ENCODE results near the gene SACM1L.
A peak's percentile ranks its signal among the peaks of the same experiment; 100 is the strongest.
"Not testable (repeated sequence)": the region's sequence is repeated elsewhere in the genome, so short reads cannot be mapped to it uniquely, and the experiment has no call there.

The SACM1L gene

DNA sequence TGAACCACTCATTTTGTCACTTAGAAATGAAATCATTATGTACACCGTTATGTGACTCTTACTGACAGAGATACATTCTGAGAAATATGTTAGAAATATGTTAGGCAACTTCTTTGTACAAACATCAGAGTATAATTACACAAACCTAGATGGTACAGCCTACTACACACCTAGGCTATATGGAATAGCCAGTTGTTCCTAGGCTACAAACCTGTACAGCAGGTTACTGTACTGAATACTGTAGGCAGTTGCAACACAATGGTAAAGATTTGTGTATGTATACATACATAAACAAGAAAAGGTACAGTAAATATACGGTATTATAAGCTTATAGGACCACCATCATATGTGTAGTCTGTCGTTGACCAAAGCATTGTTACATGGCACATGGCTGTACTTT, 3.7 kb downstream of the SACM1L start:
- H3K9me3 ChIP-seq (ENCODE audit: control insufficient read depth, insufficient read depth, low read length): no peaks in the 10 kb centered on the region
- no peak overlapping the region for H3K9ac ChIP-seq (ENCODE audit: low read depth, low read length)
- H3K36me3 ChIP-seq (ENCODE audit: insufficient read depth, low read length): peaks cover 6% of the 10 kb centered on the region; the same call in 1 of the 2 replicates
- 0 out of 2 replicates have a peak, but pooled peaks cover 10% of the 10 kb centered on the region for H3K4me1 ChIP-seq (ENCODE audit: insufficient read depth, low read length)

DNA sequence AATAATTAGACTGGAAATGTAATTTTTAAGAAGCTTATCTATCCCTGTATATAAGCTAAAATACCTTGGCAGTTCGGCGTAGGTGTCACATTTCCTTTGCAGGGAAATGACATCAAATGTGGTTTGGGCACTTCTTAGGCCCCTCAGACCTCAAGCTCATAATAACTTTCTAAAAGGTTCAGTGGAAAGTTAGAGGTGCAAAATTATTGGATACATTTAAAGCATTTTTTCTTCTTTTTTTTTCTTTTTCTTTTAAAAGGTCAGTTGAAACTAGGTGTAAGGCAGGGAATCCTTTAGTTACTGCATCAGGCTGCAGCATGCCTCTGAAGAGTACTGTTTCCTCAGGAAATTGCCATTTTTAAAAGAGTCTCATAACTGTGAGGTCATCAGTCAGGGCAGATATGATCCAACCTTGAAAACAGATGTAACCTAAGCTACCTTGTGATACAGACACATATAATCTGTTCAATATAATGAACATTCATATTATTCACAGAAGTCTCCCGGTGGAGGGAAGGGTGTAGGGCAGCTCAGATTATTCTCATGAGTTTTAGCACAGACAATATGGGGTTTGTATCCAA, 4.8 kb downstream of the SACM1L start:
- H3K9me3 ChIP-seq (ENCODE audit: control insufficient read depth, insufficient read depth, low read length): no peaks in the 10 kb centered on the region
- H3K36me3 ChIP-seq (ENCODE audit: insufficient read depth, low read length): peaks cover 6% of the 10 kb centered on the region; the same call in 1 of the 2 replicates
- 0 out of 2 replicates have a peak, but pooled peaks cover 10% of the 10 kb centered on the region for H3K4me1 ChIP-seq (ENCODE audit: insufficient read depth, low read length)
- H3K9ac ChIP-seq (ENCODE audit: low read depth, low read length): no peak overlapping the region

DNA sequence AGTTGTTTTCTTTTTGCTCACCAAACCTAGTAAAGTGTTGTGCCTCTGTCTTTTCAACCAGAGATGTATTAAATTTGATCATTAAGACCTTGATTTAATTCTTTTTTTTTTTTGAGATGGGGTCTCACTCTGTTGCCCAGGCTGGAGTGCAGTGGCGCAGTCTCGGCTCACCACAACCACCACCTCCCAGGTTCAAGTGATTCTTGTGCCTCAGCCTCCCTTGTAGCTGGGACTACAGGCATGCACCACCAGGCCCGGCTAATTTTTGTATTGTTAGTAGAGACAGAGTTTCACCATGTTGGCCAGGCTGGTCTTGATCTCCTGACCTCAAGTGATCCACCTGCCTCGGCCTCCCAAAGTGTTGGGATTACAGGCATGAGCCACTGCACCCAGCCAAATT, 6.0 kb downstream of the SACM1L start:
- H3K9me3 ChIP-seq (ENCODE audit: control insufficient read depth, insufficient read depth, low read length); H3K36me3 ChIP-seq (ENCODE audit: insufficient read depth, low read length); H3K9ac ChIP-seq (ENCODE audit: low read depth, low read length): not testable (repeated sequence)
- 0 out of 2 replicates have a peak, but pooled peaks cover 18% of the 10 kb centered on the region for H3K4me1 ChIP-seq (ENCODE audit: insufficient read depth, low read length)

DNA sequence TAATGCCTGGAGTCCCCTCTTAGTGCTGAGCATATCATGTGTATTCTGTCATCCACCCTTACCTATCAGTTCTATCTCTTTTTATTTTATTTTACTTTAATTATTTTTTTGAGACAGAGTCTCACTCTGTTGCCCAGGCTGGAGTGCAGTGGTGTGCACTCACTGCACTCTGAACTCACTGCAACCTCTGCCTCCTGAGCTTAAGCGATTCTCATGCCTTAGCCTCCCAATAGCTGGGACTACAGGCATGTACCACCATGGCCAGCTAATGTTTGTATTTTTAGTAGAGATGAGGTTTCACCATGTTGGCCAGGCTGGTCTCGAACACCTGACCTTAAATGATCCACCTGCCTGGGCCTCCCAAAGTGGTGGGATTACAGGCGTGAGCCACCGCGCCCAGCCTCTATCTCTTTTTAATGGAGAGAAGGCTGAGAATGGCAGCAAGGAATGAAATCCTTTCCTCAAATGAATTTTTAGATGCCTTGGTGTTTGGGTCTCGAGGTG, 11.4 kb downstream of the SACM1L start:
- Histone ChIP-seq H3K9ac (ENCODE audit: low read depth, low read length) (no peak overlapping the region), H3K4me1 (ENCODE audit: insufficient read depth, low read length) (peaks cover 29% of the 10 kb centered on the region; the same call in 1 of the 2 replicates), H3K9me3 (ENCODE audit: control insufficient read depth, insufficient read depth, low read length) (no peaks in the 10 kb centered on the region), H3K36me3 (ENCODE audit: insufficient read depth, low read length) (0 out of 2 replicates have a peak, but pooled peaks cover under 1% of the 10 kb centered on the region)

DNA sequence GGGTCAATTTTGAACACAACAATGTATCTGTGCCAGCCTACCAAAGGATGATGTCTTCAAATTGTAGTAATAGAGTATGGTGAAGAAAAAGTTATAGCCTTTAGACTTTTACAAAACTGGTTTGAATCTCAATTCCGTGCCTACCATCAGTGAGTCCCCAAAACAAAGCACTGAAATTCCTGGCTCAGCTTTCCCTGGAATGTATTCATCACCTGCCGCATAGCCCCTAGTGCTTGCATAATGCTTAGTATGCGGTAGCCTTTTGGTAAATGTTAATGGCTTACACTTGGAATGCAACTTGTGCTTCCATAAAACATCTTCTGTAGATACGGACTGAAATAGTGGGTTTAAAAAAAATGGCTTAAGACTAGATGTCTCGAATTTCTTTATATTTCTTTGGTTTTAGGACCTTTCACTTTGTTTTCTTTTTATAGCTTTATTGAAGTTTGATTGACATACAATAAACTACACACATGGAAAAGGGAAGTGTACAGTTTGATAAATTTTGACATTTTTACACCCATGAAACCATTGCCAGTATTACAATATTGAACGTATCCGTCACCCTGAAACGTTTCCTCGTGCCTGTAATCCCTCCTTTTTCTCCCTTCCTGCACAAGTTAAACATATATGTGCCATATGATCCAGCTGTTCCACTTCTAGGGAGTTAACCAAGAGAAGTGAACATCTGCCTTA, 12.1 kb downstream of the SACM1L start:
- H3K4me1 ChIP-seq (ENCODE audit: insufficient read depth, low read length): peaks cover 29% of the 10 kb centered on the region; the same call in 1 of the 2 replicates
- H3K9me3 ChIP-seq (ENCODE audit: control insufficient read depth, insufficient read depth, low read length): no peaks in the 10 kb centered on the region
- 0 out of 2 replicates have a peak overlapping the region, but pooled peaks have one; percentile 6 for H3K9ac ChIP-seq (ENCODE audit: low read depth, low read length)
- H3K36me3 ChIP-seq (ENCODE audit: insufficient read depth, low read length): peaks cover 4% of the 10 kb centered on the region; the same call in 1 of the 2 replicates

DNA sequence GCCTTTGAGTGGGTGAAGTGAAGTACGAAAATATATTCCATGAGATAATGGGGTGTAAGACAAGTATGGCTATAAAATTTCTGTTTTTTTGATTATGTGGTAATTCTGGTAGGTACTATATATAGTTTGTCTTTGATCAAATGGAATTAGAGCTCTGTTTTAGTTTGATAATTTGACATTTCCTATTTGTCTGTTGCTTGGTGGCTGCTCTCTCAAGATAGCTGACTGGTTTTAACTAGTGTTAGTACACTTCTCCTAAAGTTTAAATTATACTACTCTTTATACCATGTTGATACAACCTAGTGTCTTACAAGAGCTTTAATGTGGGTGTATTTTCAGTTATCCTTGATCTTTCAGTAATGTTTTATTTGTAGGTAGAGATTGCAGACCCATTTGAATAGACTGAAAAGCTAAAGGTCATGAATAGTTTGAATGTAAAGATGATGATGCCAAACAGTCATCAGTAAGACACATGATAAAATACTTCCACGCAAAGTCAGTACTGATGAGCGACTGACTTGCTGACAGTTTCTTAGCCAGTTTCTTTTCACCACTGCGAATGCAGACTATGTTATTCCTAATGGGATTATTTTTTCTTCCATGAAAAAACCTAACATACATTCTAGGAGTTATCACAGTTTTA, 15.2 kb downstream of the SACM1L start:
- Histone ChIP-seq H3K9me3 (ENCODE audit: control insufficient read depth, insufficient read depth, low read length) (no peaks in the 10 kb centered on the region), H3K9ac (ENCODE audit: low read depth, low read length) (no peak overlapping the region), H3K36me3 (ENCODE audit: insufficient read depth, low read length) (peaks cover 8% of the 10 kb centered on the region), H3K4me1 (ENCODE audit: insufficient read depth, low read length) (peaks cover 28% of the 10 kb centered on the region; the same call in 1 of the 2 replicates)

- Histone ChIP-seq H3K36me3 (ENCODE audit: insufficient read depth, low read length) (peaks cover 8% of the 10 kb centered on the region), H3K4me1 (ENCODE audit: insufficient read depth, low read length) (peaks cover 19% of the 10 kb centered on the region; the same call in 1 of the 2 replicates), H3K9me3 (ENCODE audit: control insufficient read depth, insufficient read depth, low read length) (no peaks in the 10 kb centered on the region), H3K9ac (ENCODE audit: low read depth, low read length) (no peak overlapping the region)
Observed at GRCh38 chr3:45705839-45706808, 16.9 kb downstream of the SACM1L start.

DNA sequence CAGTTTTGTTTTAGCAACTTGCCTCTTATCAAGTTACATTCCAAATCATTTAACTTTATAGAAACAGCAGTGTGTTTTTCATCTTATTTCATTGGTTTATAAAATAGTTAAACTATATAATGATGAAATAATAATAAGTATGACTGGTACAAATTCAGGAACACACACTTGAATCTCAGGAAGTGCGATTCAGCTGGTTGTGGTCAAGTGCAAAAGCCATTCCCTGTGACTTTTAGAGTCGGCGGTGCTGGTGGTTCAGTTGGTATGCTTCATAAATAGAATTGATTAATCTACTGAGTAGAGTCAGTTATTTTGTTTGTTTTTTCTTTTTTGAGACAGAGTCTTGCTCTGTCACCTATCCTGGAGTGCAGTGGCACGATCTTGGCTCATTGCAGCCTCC, 22.7 kb downstream of the SACM1L start:
- H3K9me3 ChIP-seq (ENCODE audit: control insufficient read depth, insufficient read depth, low read length): no peaks in the 10 kb centered on the region
- H3K4me1 ChIP-seq (ENCODE audit: insufficient read depth, low read length): no peaks in the 10 kb centered on the region
- H3K9ac ChIP-seq (ENCODE audit: low read depth, low read length): no peak overlapping the region
- H3K36me3 ChIP-seq (ENCODE audit: insufficient read depth, low read length): peaks cover 12% of the 10 kb centered on the region

DNA sequence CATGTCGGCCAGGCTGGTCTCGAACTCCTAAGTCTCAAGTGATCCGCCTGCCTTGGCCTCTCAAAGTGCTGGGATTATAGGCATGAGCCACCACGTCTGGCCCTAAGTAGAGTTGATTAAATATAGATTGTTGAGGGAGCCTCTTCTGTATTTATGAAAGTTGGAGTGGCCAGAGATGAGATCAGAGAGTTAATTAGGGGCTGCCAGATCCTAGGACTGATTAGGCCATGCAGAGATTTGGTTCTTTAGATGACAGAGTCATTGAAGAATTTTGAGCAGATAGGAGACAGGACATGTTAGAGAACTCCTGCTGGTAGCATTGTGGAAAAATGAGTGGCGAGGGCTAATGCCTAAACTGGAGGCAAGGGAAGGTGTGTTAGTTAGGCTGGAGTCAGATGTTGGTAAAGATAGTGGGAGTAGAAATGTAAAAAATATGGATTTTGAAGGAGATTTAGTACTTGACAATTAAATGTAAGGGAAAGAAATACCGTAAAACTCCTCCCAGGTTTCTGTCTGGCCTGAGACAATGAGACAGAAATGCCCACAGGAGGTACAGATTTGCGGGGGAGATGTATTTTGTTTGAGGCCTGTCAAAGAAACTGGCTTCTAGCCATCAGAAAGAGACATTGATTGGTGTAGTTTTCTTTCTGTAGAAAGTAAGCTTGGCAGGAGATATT, 23.4 kb downstream of the SACM1L start:
- Histone ChIP-seq H3K36me3 (ENCODE audit: insufficient read depth, low read length) (peaks cover 9% of the 10 kb centered on the region), H3K9ac (ENCODE audit: low read depth, low read length) (no peak overlapping the region), H3K9me3 (ENCODE audit: control insufficient read depth, insufficient read depth, low read length) (no peaks in the 10 kb centered on the region), H3K4me1 (ENCODE audit: insufficient read depth, low read length) (no peaks in the 10 kb centered on the region)

DNA sequence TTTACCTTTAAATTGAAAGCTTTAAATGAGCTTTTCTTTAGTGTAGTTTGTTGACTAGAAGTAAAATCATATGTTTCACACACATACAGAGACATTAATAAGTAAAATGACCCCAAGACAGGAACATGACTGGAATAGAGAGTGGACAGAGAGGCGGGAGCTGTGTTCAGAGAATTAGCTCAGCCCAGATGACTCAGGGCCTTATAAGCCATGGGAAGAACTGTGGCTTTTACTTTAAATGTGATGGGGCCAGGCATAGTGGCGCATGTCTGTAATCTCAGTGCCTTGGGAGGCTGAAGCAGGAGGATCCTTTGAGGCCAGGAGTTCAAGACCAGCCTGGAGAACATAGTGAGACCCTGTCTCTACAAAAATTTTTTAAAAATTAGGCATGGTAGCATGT, 26.7 kb downstream of the SACM1L start:
- no peaks in the 10 kb centered on the region for H3K9me3 ChIP-seq (ENCODE audit: control insufficient read depth, insufficient read depth, low read length)
- H3K4me1 ChIP-seq (ENCODE audit: insufficient read depth, low read length): no peaks in the 10 kb centered on the region
- H3K36me3 ChIP-seq (ENCODE audit: insufficient read depth, low read length): peaks cover 8% of the 10 kb centered on the region
- H3K9ac ChIP-seq (ENCODE audit: low read depth, low read length): no peak overlapping the region

DNA sequence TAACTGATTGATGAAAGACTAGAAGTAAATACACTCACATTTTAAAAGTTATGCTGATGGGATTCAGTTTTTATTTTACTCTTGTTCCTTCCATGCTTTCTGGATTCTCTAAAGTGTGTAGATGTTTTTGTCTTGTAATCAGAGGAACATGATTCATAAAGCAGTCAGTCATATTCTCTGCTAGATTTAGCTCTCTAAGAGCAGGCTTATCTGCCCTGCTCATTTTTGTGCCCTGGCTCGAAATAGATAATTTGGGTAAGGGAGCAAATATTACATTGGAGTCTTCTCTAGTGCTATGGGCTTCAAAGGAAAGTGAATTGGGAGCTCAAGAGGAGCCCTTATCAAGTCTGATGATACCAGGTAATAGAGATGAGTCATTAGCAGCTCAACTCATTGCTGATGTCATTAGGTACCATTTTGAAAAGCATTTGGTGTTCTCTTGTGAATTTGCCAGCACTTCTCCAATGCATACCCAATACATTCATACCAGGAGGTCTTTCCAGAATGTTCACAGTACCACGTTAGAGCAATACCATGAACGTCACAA, 27.7 kb downstream of the SACM1L start:
- Histone ChIP-seq H3K9ac (ENCODE audit: low read depth, low read length) (no peak overlapping the region), H3K4me1 (ENCODE audit: insufficient read depth, low read length) (no peaks in the 10 kb centered on the region), H3K9me3 (ENCODE audit: control insufficient read depth, insufficient read depth, low read length) (no peaks in the 10 kb centered on the region), H3K36me3 (ENCODE audit: insufficient read depth, low read length) (peaks cover 8% of the 10 kb centered on the region)

DNA sequence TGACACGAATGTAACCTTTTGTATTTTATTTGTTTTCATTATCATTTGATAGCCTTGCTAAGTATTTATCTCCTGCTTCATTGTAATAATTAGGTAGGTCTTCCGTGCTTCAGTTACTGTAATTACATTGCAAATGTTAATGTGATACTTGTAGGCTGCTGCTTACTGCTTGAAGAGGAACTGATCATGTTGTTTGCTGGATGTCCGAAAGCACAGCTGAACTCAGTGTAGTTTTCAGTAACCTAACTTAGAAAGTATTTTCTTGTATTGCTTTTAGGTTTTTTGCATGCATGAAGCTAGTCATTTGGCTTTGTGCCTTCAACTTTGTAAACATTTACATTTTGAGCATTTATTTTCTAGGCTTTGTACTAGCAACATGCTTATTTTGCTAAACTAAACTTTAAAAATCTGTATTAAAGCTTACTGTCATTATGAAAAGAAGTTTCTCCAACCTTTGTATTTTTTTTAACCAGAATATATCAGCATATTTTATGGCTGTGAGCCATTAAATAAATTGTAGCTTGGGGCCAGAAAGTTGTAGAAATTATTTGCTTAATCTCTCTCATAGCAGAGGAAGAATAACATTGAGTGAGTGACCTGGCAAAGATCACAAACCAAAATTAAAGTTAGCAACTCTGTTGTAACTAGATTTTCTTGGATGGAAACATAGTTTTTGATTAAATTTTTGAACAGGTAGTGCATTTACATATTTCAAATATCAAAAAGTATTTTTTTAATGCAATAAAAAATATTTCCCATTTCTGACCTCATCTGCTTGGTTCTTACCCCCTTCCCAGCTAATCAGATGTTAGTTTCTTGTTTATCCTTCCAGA, 30.7 kb downstream of the SACM1L start:
- peaks cover 11% of the 10 kb centered on the region for H3K36me3 ChIP-seq (ENCODE audit: insufficient read depth, low read length)
- no peaks in the 10 kb centered on the region for H3K9me3 ChIP-seq (ENCODE audit: control insufficient read depth, insufficient read depth, low read length)
- no peaks in the 10 kb centered on the region for H3K4me1 ChIP-seq (ENCODE audit: insufficient read depth, low read length)
- no peak overlapping the region for H3K9ac ChIP-seq (ENCODE audit: low read depth, low read length)

Measured in ES-I3 (cell line).